GM12878 (cell line): ENCODE measurements around the gene SERPINI2.

Source experiments
- BHLHE40 ChIP-seq, 2 experiments: fragments of 450-650 bp in 1 of 2; IDR thresholded peaks; 2 replicates each; pipeline ENCODE4 v1.6.1; 2011 to 2017; ENCODE audit warnings: low read depth in 2 of 2, borderline replicate concordance in 1 of 2, improper control_type of control experiment in 1 of 2, low read length in 1 of 2, mild to moderate bottlenecking in 1 of 2
- CTCF ChIP-seq, 3 experiments: IDR thresholded peaks in 2 of 3; conservative IDR thresholded peaks in 1 of 3; 2 replicates each; pipeline ENCODE4 v1.5.1; 2011; ENCODE audit warnings: low read depth in 3 of 3, low read length in 3 of 3, mild to moderate bottlenecking in 3 of 3, control low read depth in 2 of 3, moderate library complexity in 2 of 3, inconsistent platforms in 1 of 3, mixed read lengths in 1 of 3; ENCODE audit not compliant: control insufficient read depth in 2 of 3, insufficient read depth in 1 of 3; ENCODE audit errors: extremely low read depth in 1 of 3
- MEF2A ChIP-seq: IDR thresholded peaks from 2 replicates; pipeline ENCODE4 v1.6.1; 2011; ENCODE audit warnings: low read depth, mild to moderate bottlenecking, low read length, moderate library complexity; ENCODE audit not compliant: insufficient read depth
- POLR2AphosphoS5 ChIP-seq: IDR thresholded peaks from 2 replicates; pipeline ENCODE4 v1.6.1; 2011; ENCODE audit warnings: mild to moderate bottlenecking, low read length, inconsistent platforms
- RAD51 ChIP-seq: fragments of 450-650 bp; IDR thresholded peaks from 2 replicates; pipeline ENCODE4 v1.6.1; 2016; ENCODE audit warnings: moderate library complexity, mild to moderate bottlenecking, inconsistent platforms
- RCOR1 ChIP-seq: conservative IDR thresholded peaks from 2 replicates; pipeline ENCODE4 v1.6.1; 2012; ENCODE audit warnings: low read depth, low read length, improper control_type of control experiment
- SREBF2 ChIP-seq: IDR thresholded peaks from 2 replicates; pipeline ENCODE4 v1.6.1; 2012; ENCODE audit warnings: mild to moderate bottlenecking, low read length
- TAF1 ChIP-seq: IDR thresholded peaks from 2 replicates; pipeline ENCODE4 v1.6.1; 2011; ENCODE audit warnings: mild to moderate bottlenecking, low read depth, low read length, borderline replicate concordance
- ZNF207 ChIP-seq: fragments of 450-650 bp; IDR thresholded peaks from 2 replicates; pipeline ENCODE4 v1.6.1; 2014; ENCODE audit warnings: antibody characterized with exemption, mild to moderate bottlenecking, borderline replicate concordance

GRCh38 chr3:167507954-167508353 lies 34.1 kb upstream of the SERPINI2 start:
- TF ChIP-seq SREBF2 (no peak), MEF2A (no peak), POLR2AphosphoS5 (no peak), RCOR1 (no peak), BHLHE40 (IDR thresholded peaks at IDR 0.05; ENCODE audit: borderline replicate concordance in 1 of 2, low read depth in 2 of 2, low read length in 1 of 2) (no peak), RAD51 (no peak), CTCF (IDR thresholded peaks at IDR 0.05 in 2 of 3, conservative IDR thresholded peaks at IDR 0.05 in 1 of 3; ENCODE audit: control insufficient read depth in 2 of 3, extremely low read depth in 1 of 3, insufficient read depth in 1 of 3, low read depth in 3 of 3, low read length in 3 of 3) (no peak), TAF1 (no peak), ZNF207 (no peak)
